GM11168 (cell line): ENCODE results near the gene CCDC175.

Experiments
- in situ Hi-C: fragments of 300-500 bp; cut with MboI; formaldehyde crosslinking; loops from one replicate; pipeline ENCODE4 v1.12.0; 2022; ENCODE audit warnings: low sequenced_read_pairs; ENCODE audit not compliant: unreplicated experiment

The CCDC175 gene

GRCh38 chr14:59541731-59542130 lies 34.9 kb downstream of the CCDC175 start:
- in situ Hi-C loops, result no loop called here

- in situ Hi-C loops, result no loop called here
Observed at GRCh38 chr14:59540852-59541251, 35.8 kb downstream of the CCDC175 start.

GRCh38 chr14:59538936-59539335 lies 37.7 kb downstream of the CCDC175 start:
- in situ Hi-C loops, result no loop called here

GRCh38 chr14:59537476-59537875 lies 39.1 kb downstream of the CCDC175 start:
- in situ Hi-C loops, result no loop called here

- in situ Hi-C loops, result no loop called here
Observed at GRCh38 chr14:59534361-59534987, 42.1 kb downstream of the CCDC175 start.

- in situ Hi-C loops, result no loop called here
Observed at GRCh38 chr14:59532419-59532818, 44.2 kb downstream of the CCDC175 start.

- in situ Hi-C loops, result no loop called here
Observed at GRCh38 chr14:59530349-59530748, 46.3 kb downstream of the CCDC175 start.

- in situ Hi-C loops, result no loop called here
Observed at GRCh38 chr14:59529189-59529588, 47.4 kb downstream of the CCDC175 start.

- in situ Hi-C loops, result no loop called here
Observed at GRCh38 chr14:59520224-59520623, 56.4 kb downstream of the CCDC175 start.

- in situ Hi-C loops, result no loop called here
Observed at GRCh38 chr14:59511916-59512575, 64.6 kb downstream of the CCDC175 start.

GRCh38 chr14:59510966-59511365 lies 65.6 kb downstream of the CCDC175 start:
- in situ Hi-C loops, result no loop called here

GRCh38 chr14:59510001-59510400 lies 66.6 kb downstream of the CCDC175 start:
- in situ Hi-C loops, result no loop called here

- in situ Hi-C loops, result loop anchor here (5.0 kb wide), 1 partner anchor 43 kb away; no protein-coding TSS in a partner anchor
Observed at GRCh38 chr14:59509101-59509500, 67.5 kb downstream of the CCDC175 start.

GRCh38 chr14:59507752-59508103 lies 68.9 kb downstream of the CCDC175 start:
- in situ Hi-C loops, result loop anchor here (5.0 kb wide), 1 partner anchor 45 kb away; no protein-coding TSS in a partner anchor

GRCh38 chr14:59507063-59507751 lies 69.4 kb downstream of the CCDC175 start:
- in situ Hi-C loops, result loop anchor here (5.0 kb wide), 1 partner anchor 45 kb away; no protein-coding TSS in a partner anchor

- in situ Hi-C loops, result no loop called here
Observed at GRCh38 chr14:59503256-59503655, 73.4 kb downstream of the CCDC175 start.

GRCh38 chr14:59500732-59501131 lies 75.9 kb downstream of the CCDC175 start:
- in situ Hi-C loops, result no loop called here

- in situ Hi-C loops, result no loop called here
Observed at GRCh38 chr14:59492384-59492783, 84.2 kb downstream of the CCDC175 start.

GRCh38 chr14:59490756-59491155 lies 85.9 kb downstream of the CCDC175 start:
- in situ Hi-C loops, result no loop called here

GRCh38 chr14:59484639-59485175 lies 91.9 kb downstream of the CCDC175 start:
- in situ Hi-C loops, result no loop called here
